OCI-LY1 (cell line): ENCODE measurements around the gene ANKRD10.

Source experiments
- H2AFZ ChIP-seq: fragments of 200-600 bp; sonication (generic), shearing (Covaris generic); 2 replicates; pipeline ENCODE4 v1.6.0; 2014; ENCODE audit warnings: antibody characterized with exemption, mild to moderate bottlenecking, low read length
- H3F3A ChIP-seq: fragments of 200-600 bp; sonication (generic), shearing (Covaris generic); 2 replicates; pipeline ENCODE4 v1.6.0; 2014; ENCODE audit warnings: mild to moderate bottlenecking, antibody characterized with exemption, low read length, moderate library complexity; ENCODE audit not compliant: insufficient read depth
- H3K27ac ChIP-seq: fragments of 200-600 bp; sonication (generic); 2 replicates; pipeline ENCODE4 v1.5.1; 2014; ENCODE audit warnings: low read length, mixed run types, mild to moderate bottlenecking, low read depth; ENCODE audit not compliant: poor library complexity, severe bottlenecking
- H3K27me3 ChIP-seq: fragments of 200-600 bp; sonication (generic); 2 replicates; pipeline ENCODE4 v1.6.0; 2014; ENCODE audit warnings: antibody characterized with exemption, mild to moderate bottlenecking, low read length, moderate library complexity; ENCODE audit not compliant: insufficient read depth
- H3K36me3 ChIP-seq: fragments of 200-600 bp; sonication (generic); 2 replicates; pipeline ENCODE4 v1.6.1; 2014; ENCODE audit warnings: mild to moderate bottlenecking, antibody characterized with exemption, low read length, moderate library complexity, mixed read lengths; ENCODE audit not compliant: insufficient read depth
- H3K4me1 ChIP-seq: fragments of 200-600 bp; sonication (generic); 2 replicates; pipeline ENCODE4 v1.5.1; 2014; ENCODE audit warnings: mild to moderate bottlenecking, low read length, moderate library complexity; ENCODE audit not compliant: insufficient read depth, severe bottlenecking
- H3K4me2 ChIP-seq: fragments of 200-600 bp; sonication (generic), shearing (Covaris generic); 2 replicates; pipeline ENCODE4 v1.6.1; 2014; ENCODE audit warnings: low read length
- H3K4me3 ChIP-seq: fragments of 200-600 bp; sonication (generic); 2 replicates; pipeline ENCODE4 v1.5.1; 2014; ENCODE audit warnings: low read length, low read depth, mild to moderate bottlenecking, mixed read lengths; ENCODE audit not compliant: poor library complexity, severe bottlenecking
- H3K79me2 ChIP-seq: fragments of 200-600 bp; shearing (Covaris generic); 2 replicates; pipeline ENCODE4 v1.6.1; 2016; ENCODE audit warnings: mixed run types, low read length, mixed read lengths; ENCODE audit not compliant: insufficient read depth
- H3K9ac ChIP-seq: fragments of 200-600 bp; sonication (generic), shearing (Covaris generic); 2 replicates; pipeline ENCODE4 v1.6.1; 2014; ENCODE audit warnings: mild to moderate bottlenecking, low read length, mixed read lengths
- H3K9me2 ChIP-seq: fragments of 200-600 bp; sonication (generic), shearing (Covaris generic); 2 replicates; pipeline ENCODE4 v1.6.1; 2014; ENCODE audit warnings: low read depth, mild to moderate bottlenecking, low read length, mixed read lengths
- H3K9me3 ChIP-seq: fragments of 200-600 bp; shearing (Covaris generic); 2 replicates; pipeline ENCODE4 v1.6.1; 2014; ENCODE audit warnings: low read length, mixed read lengths
- H4K20me1 ChIP-seq: fragments of 200-600 bp; sonication (generic), shearing (Covaris generic); 2 replicates; pipeline ENCODE4 v1.6.0; 2016; ENCODE audit warnings: mild to moderate bottlenecking, low read length; ENCODE audit not compliant: insufficient read depth
- EZH2 ChIP-seq: fragments of 200-600 bp; sonication (generic), shearing (Covaris generic); IDR thresholded peaks from 2 replicates; pipeline ENCODE4 v1.8.0; 2017; ENCODE audit warnings: borderline replicate concordance, mixed run types, mild to moderate bottlenecking, antibody characterized with exemption, low read length, moderate library complexity, mixed read lengths
- TF ChIP-seq, protein P1 (sequence below): fragments of 200-600 bp; sonication (generic), shearing (Covaris generic); IDR thresholded peaks from 2 replicates; pipeline ENCODE4 v1.5.1; 2017; ENCODE audit warnings: mild to moderate bottlenecking, antibody characterized with exemption, low read length, moderate library complexity, mixed read lengths

Gene ANKRD10

DNA sequence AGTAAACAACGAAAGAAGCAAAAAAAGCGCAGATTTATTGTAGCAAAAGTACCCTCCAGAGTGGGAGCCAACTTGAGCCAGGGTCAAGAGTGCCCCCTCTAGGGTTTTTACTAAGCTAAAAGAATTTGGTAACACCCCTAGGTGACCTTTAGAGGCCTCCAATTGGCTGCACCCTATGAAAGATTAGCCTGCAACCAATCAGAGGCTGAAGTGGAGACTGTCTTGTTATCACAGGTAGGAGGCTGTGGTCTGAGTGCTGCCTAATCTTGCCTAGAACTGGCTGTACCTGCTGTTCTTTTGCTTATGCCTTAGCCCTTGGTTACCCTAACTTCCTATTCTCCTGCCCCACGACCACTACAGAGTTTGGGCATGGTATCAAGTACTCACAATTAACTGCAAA is 38.3 kb downstream of the ANKRD10 start:
- H2AFZ ChIP-seq, result no peak overlapping the region

DNA sequence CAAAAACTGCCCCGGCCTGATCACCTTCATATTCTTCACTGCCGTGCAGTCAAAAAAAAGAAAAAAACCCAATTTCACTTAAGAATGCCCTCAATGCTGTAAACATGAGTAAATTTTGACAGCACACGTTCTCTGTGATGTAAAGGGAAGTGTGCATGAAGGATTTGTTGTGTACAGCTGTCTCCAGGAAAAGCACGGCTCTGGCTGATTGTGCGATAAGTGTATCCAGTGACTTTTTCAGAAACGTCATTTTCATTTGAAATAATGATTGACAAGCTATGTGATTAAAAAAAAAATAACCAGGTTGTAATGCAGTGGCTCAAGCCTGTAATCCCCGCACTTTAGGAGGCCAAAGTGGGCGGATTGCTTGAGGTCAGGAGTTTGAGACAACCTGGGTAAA is 39.6 kb downstream of the ANKRD10 start:
- H3K9me2 ChIP-seq, result no peaks in the 10 kb centered on the region
- H3K4me1 ChIP-seq, result no peaks in the 10 kb centered on the region
- H3K79me2 ChIP-seq, result no peaks in the 10 kb centered on the region
- no peak overlapping the region for H3K27ac ChIP-seq
- no peaks in the 10 kb centered on the region for H3K9me3 ChIP-seq
- no peak for TF ChIP-seq EZH2
- TF ChIP-seq, protein P1, sequence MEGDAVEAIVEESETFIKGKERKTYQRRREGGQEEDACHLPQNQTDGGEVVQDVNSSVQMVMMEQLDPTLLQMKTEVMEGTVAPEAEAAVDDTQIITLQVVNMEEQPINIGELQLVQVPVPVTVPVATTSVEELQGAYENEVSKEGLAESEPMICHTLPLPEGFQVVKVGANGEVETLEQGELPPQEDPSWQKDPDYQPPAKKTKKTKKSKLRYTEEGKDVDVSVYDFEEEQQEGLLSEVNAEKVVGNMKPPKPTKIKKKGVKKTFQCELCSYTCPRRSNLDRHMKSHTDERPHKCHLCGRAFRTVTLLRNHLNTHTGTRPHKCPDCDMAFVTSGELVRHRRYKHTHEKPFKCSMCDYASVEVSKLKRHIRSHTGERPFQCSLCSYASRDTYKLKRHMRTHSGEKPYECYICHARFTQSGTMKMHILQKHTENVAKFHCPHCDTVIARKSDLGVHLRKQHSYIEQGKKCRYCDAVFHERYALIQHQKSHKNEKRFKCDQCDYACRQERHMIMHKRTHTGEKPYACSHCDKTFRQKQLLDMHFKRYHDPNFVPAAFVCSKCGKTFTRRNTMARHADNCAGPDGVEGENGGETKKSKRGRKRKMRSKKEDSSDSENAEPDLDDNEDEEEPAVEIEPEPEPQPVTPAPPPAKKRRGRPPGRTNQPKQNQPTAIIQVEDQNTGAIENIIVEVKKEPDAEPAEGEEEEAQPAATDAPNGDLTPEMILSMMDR, result no peak
- H2AFZ ChIP-seq, result no peak overlapping the region
- H3K9ac ChIP-seq, result no peak overlapping the region
- H3K4me2 ChIP-seq, result no peak overlapping the region
- no peaks in the 10 kb centered on the region for H3F3A ChIP-seq
- H3K4me3 ChIP-seq, result no peak overlapping the region
- no peaks in the 10 kb centered on the region for H3K36me3 ChIP-seq
- H4K20me1 ChIP-seq, result no peaks in the 10 kb centered on the region
- H3K27me3 ChIP-seq, result no peaks in the 10 kb centered on the region

More for the DNA sequence above, 38.3 kb downstream of the ANKRD10 start:
- Histone ChIP-seq H3F3A (no peaks in the 10 kb centered on the region), H3K9ac (no peak overlapping the region), H3K4me1 (no peaks in the 10 kb centered on the region), H3K27ac (no peak overlapping the region), H3K36me3 (no peaks in the 10 kb centered on the region), H3K4me3 (no peak overlapping the region), H4K20me1 (no peaks in the 10 kb centered on the region), H3K27me3 (no peaks in the 10 kb centered on the region), H3K79me2 (no peaks in the 10 kb centered on the region), H3K9me2 (no peaks in the 10 kb centered on the region), H3K9me3 (no peaks in the 10 kb centered on the region), H3K4me2 (no peak overlapping the region)
- TF ChIP-seq EZH2, result no peak
- TF ChIP-seq, protein P1, result no peak

DNA sequence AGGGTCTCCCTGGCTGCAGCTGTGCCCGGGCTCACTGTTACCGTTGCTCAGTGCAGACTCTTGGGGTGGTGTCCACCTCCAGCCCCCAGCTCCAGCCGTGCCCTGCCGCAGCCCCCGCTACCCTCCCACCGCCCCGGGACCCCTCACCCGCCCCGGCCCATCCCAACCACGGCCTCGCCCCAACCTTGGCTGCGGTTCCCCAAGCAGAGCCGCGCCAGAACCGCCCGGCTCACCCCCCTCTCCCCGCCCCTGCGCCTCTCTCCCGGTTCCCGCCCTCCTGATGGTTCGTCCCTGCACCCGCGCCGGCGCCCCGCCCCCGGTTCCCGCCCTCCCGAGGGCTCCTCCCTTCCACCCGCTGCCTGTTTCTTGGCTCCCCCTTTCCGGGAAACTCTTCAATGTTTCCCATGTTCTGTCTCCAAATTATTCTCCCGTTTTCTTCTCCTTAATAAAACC is 40.3 kb downstream of the ANKRD10 start:
- H4K20me1 ChIP-seq, result no peaks in the 10 kb centered on the region
- TF ChIP-seq, protein P1, result no peak
- no peak for TF ChIP-seq EZH2
- H3F3A ChIP-seq, result no peaks in the 10 kb centered on the region
- no peak overlapping the region for H3K4me3 ChIP-seq
- no peaks in the 10 kb centered on the region for H3K9me2 ChIP-seq
- H3K4me1 ChIP-seq, result no peaks in the 10 kb centered on the region
- H2AFZ ChIP-seq, result no peak overlapping the region
- no peaks in the 10 kb centered on the region for H3K9me3 ChIP-seq
- no peak overlapping the region for H3K4me2 ChIP-seq
- H3K9ac ChIP-seq, result no peak overlapping the region
- no peaks in the 10 kb centered on the region for H3K36me3 ChIP-seq
- H3K27me3 ChIP-seq, result no peaks in the 10 kb centered on the region
- H3K79me2 ChIP-seq, result no peaks in the 10 kb centered on the region
- no peak overlapping the region for H3K27ac ChIP-seq
